ENCODE measurements around the gene BPNT1. TPM values are rescaled to one million over a fixed set of nuclear protein-coding genes. Genes with fewer than 3 reads are reported as not detected.

Gene BPNT1
- total and polyA plus RNA-seq, 2 donors (not counting 3 experiments of a cell fraction or from before 2014, with no cell fraction given), result 20.3 to 29.0 TPM

DNA sequence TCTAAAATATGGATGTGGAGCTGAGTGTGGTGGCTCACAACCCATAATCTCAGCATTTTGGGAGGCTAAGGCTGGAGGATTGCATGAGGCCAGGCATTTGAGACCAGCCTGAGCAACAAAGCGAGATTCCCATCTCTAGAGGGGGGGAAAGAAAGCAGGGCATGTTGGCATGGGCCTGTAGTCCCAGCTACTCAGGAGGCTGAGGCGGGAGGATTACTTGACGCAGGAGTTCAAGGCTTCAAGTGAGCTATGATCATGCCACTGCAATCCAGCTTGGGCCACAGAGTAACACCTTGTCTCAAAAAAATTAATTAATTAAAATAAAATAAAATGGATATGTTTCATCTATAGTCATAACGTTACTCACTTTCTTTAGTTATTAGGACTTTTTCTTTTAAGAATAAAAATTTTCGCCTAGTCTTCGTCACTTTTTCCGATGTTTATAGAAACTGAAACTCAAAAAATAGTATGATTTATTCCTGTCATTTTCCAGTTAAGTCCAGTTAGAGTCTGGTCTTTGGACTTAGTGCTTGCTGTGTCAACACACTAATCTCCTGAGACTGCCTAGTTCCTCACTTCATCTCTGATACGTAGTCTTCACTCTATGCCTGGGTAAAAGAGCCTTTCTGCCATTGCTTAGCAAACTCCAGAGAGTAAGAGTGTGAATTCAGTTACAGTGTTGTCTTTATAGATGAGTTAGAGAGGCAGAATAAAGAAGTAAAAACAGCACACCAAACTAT lies 32.4 kb upstream of the BPNT1 start:
- no peak overlapping the region for H3K4me3 ChIP-seq (replicated peaks in 1 of 3; ENCODE audit: insufficient read depth in 1 of 3, low read depth in 1 of 3, low read length in 3 of 3)
- H3K27me3 ChIP-seq (ENCODE audit: control insufficient read depth in 2 of 2, insufficient read depth in 2 of 2, low read length in 2 of 2), result no peaks in the 10 kb centered on the region
- FAIRE-seq (no peak), DNase-seq (ENCODE audit: low read depth, low spot score) (no peak)
- CTCF ChIA-PET, result interaction anchor here (1.2 to 4.6 kb wide), 3 partner anchors 9 to 131 kb away, joined by 3 to 28 read pairs (median 22); no protein-coding TSS in a partner anchor
- no peaks in the 10 kb centered on the region for H3K4me1 ChIP-seq (ENCODE audit: control insufficient read depth, extremely low read depth, insufficient read depth, low read length)
- H3K36me3 ChIP-seq (ENCODE audit: control insufficient read depth in 2 of 2, extremely low read depth in 1 of 2, insufficient read depth in 2 of 2, low read length in 2 of 2), result peaks cover 2% of the 10 kb centered on the region in 2 experiments
- no peak for TF ChIP-seq JUN (IDR thresholded peaks at IDR 0.05; ENCODE audit: borderline replicate concordance, insufficient read depth, insufficient read length, low read depth)
- no peak for TF ChIP-seq GATA2 (IDR thresholded peaks at IDR 0.05; ENCODE audit: insufficient read depth, insufficient read length, low read depth, low read length)
- no peak for TF ChIP-seq POLR2A (IDR thresholded peaks at IDR 0.05; ENCODE audit: low read depth, low read length)
- TF ChIP-seq, protein P1, sequence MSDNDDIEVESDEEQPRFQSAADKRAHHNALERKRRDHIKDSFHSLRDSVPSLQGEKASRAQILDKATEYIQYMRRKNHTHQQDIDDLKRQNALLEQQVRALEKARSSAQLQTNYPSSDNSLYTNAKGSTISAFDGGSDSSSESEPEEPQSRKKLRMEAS (IDR thresholded peaks at IDR 0.05; ENCODE audit: insufficient read depth, insufficient read length), result no peak
- no peak for TF ChIP-seq MYC (IDR thresholded peaks at IDR 0.05; ENCODE audit: low read depth, low read length)
- TF ChIP-seq POLR2AphosphoS5 (IDR thresholded peaks at IDR 0.05; ENCODE audit: insufficient read depth, low read depth, low read length), result no peak
- TF ChIP-seq, protein P2, sequence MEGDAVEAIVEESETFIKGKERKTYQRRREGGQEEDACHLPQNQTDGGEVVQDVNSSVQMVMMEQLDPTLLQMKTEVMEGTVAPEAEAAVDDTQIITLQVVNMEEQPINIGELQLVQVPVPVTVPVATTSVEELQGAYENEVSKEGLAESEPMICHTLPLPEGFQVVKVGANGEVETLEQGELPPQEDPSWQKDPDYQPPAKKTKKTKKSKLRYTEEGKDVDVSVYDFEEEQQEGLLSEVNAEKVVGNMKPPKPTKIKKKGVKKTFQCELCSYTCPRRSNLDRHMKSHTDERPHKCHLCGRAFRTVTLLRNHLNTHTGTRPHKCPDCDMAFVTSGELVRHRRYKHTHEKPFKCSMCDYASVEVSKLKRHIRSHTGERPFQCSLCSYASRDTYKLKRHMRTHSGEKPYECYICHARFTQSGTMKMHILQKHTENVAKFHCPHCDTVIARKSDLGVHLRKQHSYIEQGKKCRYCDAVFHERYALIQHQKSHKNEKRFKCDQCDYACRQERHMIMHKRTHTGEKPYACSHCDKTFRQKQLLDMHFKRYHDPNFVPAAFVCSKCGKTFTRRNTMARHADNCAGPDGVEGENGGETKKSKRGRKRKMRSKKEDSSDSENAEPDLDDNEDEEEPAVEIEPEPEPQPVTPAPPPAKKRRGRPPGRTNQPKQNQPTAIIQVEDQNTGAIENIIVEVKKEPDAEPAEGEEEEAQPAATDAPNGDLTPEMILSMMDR (IDR thresholded peaks at IDR 0.05; ENCODE audit: extremely low read depth in 1 of 2, insufficient read depth in 1 of 2, low read depth in 1 of 2, low read length in 2 of 2), result no peak
- TF ChIP-seq EZH2 (IDR thresholded peaks at IDR 0.05; ENCODE audit: borderline replicate concordance, low read depth, low read length, severe bottlenecking), result no peak
- no peak for TF ChIP-seq FOS (IDR thresholded peaks at IDR 0.05; ENCODE audit: borderline replicate concordance, insufficient read depth, low read length)
- H3K27ac ChIP-seq (ENCODE audit: insufficient read depth, low read depth, low read length), result no peak overlapping the region
- H3K9me1 ChIP-seq (replicated peaks; ENCODE audit: control insufficient read depth, extremely low read depth, insufficient read depth, low read length), result no peaks in the 10 kb centered on the region
- no peak overlapping the region for H2AFZ ChIP-seq (ENCODE audit: low read depth, low read length)
- H3K9ac ChIP-seq (replicated peaks; ENCODE audit: extremely low read depth, insufficient read depth, low read length), result no peak overlapping the region
- POLR2A ChIA-PET, result no interaction called here
- no peaks in the 10 kb centered on the region for H3K79me2 ChIP-seq (ENCODE audit: control insufficient read depth, insufficient read depth, low read length)
- BruUV-seq (replicated peaks), result no TSS peak
- no peaks in the 10 kb centered on the region for H4K20me1 ChIP-seq (replicated peaks; ENCODE audit: control insufficient read depth, extremely low read depth, insufficient read depth, low read length)
- H3K9me3 ChIP-seq (replicated peaks; ENCODE audit: control insufficient read depth, insufficient read depth, low read length), result no peaks in the 10 kb centered on the region
- intact Hi-C loops (cut with micrococcal nuclease) (no loop called here), dilution Hi-C loops (cut with MboI; ENCODE audit: extremely low pct_ligation_motif_present, low sequenced_read_pairs) (no loop called here)
- H3K4me2 ChIP-seq (ENCODE audit: insufficient read depth, low read length), result no peak overlapping the region

Data from endothelial cell of umbilical vein (primary cell).